HepG2 (cell line): Measurements from ENCODE around the gene ZKSCAN8. TPM values are rescaled to one million over a fixed set of nuclear protein-coding genes. Genes with fewer than 3 reads are reported as not detected.

Source experiments
- ASH2L ChIP-seq: fragments of 300-600, 200-600 bp; sonication (generic); IDR thresholded peaks from 2 replicates; pipeline ENCODE4 v1.7.0; 2017; ENCODE audit warnings: low read depth, mild to moderate bottlenecking, moderate library complexity, mixed read lengths, low read length; ENCODE audit not compliant: insufficient read length
- CHCHD3 ChIP-seq: sonication (generic); formaldehyde crosslinking; IDR thresholded peaks from 2 replicates; pipeline ENCODE4 v1.8.0; 2022; ENCODE audit warnings: mild to moderate bottlenecking, missing genetic modification reagents, moderate library complexity
- FOXC1 ChIP-seq: sonication (generic); formaldehyde crosslinking; IDR thresholded peaks from 2 replicates; pipeline ENCODE4 v1.8.0; 2022; ENCODE audit warnings: mild to moderate bottlenecking, missing genetic modification reagents, borderline replicate concordance
- HNRNPL ChIP-seq: fragments of 200-400 bp; formaldehyde crosslinking; IDR thresholded peaks from 2 replicates; pipeline ENCODE4 v1.6.1; 2017; ENCODE audit warnings: mild to moderate bottlenecking, low read depth, low read length
- KDM3A ChIP-seq: IDR thresholded peaks from 2 replicates; pipeline ENCODE4 v1.6.1; 2018; ENCODE audit warnings: low read depth, missing compliant biosample characterization
- KLF6 ChIP-seq: IDR thresholded peaks from 2 replicates; pipeline ENCODE4 v1.8.0; 2016; ENCODE audit warnings: missing biosample characterization, missing genetic modification reagents
- MYNN ChIP-seq: sonication (generic); formaldehyde crosslinking; IDR thresholded peaks from 2 replicates; pipeline ENCODE4 v1.4.0; 2020; ENCODE audit warnings: mild to moderate bottlenecking, low read depth, missing genetic modification reagents
- SIX1 ChIP-seq: sonication (generic); formaldehyde crosslinking; IDR thresholded peaks from 2 replicates; pipeline ENCODE4 v1.4.0; 2020; ENCODE audit warnings: missing genetic modification reagents, borderline replicate concordance
- SMAD1 ChIP-seq: sonication (generic); formaldehyde crosslinking; IDR thresholded peaks from 2 replicates; pipeline ENCODE4 v1.4.0; 2020; ENCODE audit warnings: missing genetic modification reagents, low read depth, mild to moderate bottlenecking, borderline replicate concordance
- SMC3 ChIP-seq: IDR thresholded peaks from 2 replicates; pipeline ENCODE4 v1.6.1; 2011; ENCODE audit warnings: low read length, improper control_type of control experiment
- SRSF9 ChIP-seq: fragments of 200-400 bp; formaldehyde crosslinking; IDR thresholded peaks from 2 replicates; pipeline ENCODE4 v1.6.1; 2018; ENCODE audit warnings: borderline replicate concordance, mild to moderate bottlenecking, low read depth, low read length; ENCODE audit not compliant: insufficient read depth, poor library complexity, severe bottlenecking
- TAF1 ChIP-seq: sonication (generic); formaldehyde crosslinking; IDR thresholded peaks from 2 replicates; pipeline ENCODE4 v1.4.0; 2020; ENCODE audit warnings: missing genetic modification reagents
- TARDBP ChIP-seq: sonication (generic); formaldehyde crosslinking; IDR thresholded peaks from 2 replicates; pipeline ENCODE4 v1.8.0; 2022; ENCODE audit warnings: mild to moderate bottlenecking, missing genetic modification reagents
- TMF1 ChIP-seq: sonication (generic); formaldehyde crosslinking; IDR thresholded peaks from 2 replicates; pipeline ENCODE4 v1.8.1; 2022; ENCODE audit warnings: low read depth, missing genetic modification reagents
- ZNF546 ChIP-seq: sonication (generic); formaldehyde crosslinking; conservative IDR thresholded peaks from 2 replicates; pipeline ENCODE4 v1.8.1; 2023; ENCODE audit warnings: mild to moderate bottlenecking, missing genetic modification reagents
- ZNF674 ChIP-seq: sonication (generic); formaldehyde crosslinking; IDR thresholded peaks from 2 replicates; pipeline ENCODE4 v1.5.0; 2020; ENCODE audit warnings: low read depth, mild to moderate bottlenecking, missing genetic modification reagents
- polyA plus RNA-seq, 8 experiments: library from polyadenylated mRNA; depleted of rRNA in 3 of 8; stranded (reverse) in 7 of 8; unstranded in 1 of 8; fragments of >200 nt; fragmentation: Illumina TruSeq in 4 of 8; extraction: Trizol in 4 of 8; gene quantifications; 2 replicates each; pipeline versions ENCODE4 v1.2.1 to v1.2.3, GENCODE V29; 2011 to 2016; ENCODE audit warnings: low read depth in 4 of 8, missing spikeins in 1 of 8, mixed read lengths in 1 of 8; ENCODE audit not compliant: insufficient read depth in 1 of 8
- total RNA-seq, 5 experiments: library from RNA; depleted of rRNA; stranded (reverse); fragments of >200 nt; fragmentation: Illumina TruSeq; extraction: Trizol; gene quantifications; 2 replicates each; pipeline ENCODE4 v1.2.3, GENCODE V29; 2016; ENCODE audit warnings: low read depth in 1 of 5
- TF ChIP-seq, protein P1 (sequence below): sonication (generic); formaldehyde crosslinking; IDR thresholded peaks from 2 replicates; pipeline ENCODE4 v1.4.0; 2020; ENCODE audit warnings: mild to moderate bottlenecking, missing genetic modification reagents
- TF ChIP-seq, protein P2 (sequence below): sonication (generic); formaldehyde crosslinking; IDR thresholded peaks from 2 replicates; pipeline ENCODE4 v1.4.0; 2020; ENCODE audit warnings: missing genetic modification reagents, borderline replicate concordance
- TF ChIP-seq, protein P3 (sequence below): sonication (generic); formaldehyde crosslinking; IDR thresholded peaks from 2 replicates; pipeline ENCODE4 v1.8.1; 2022; ENCODE audit warnings: mild to moderate bottlenecking, missing genetic modification reagents
- TF ChIP-seq, protein P4 (sequence below): sonication (generic); formaldehyde crosslinking; IDR thresholded peaks from 2 replicates; pipeline ENCODE4 v1.4.0; 2020; ENCODE audit warnings: missing genetic modification reagents, borderline replicate concordance
- TF ChIP-seq, protein P5 (sequence below): sonication (generic); formaldehyde crosslinking; IDR thresholded peaks from 2 replicates; pipeline ENCODE4 v1.4.0; 2020; ENCODE audit warnings: mild to moderate bottlenecking, missing genetic modification reagents
- TF ChIP-seq, protein P6 (sequence below): sonication (generic); formaldehyde crosslinking; IDR thresholded peaks from 2 replicates; pipeline ENCODE4 v1.8.1; 2023; ENCODE audit warnings: mild to moderate bottlenecking, missing genetic modification reagents, borderline replicate concordance

Gene ZKSCAN8
- total and polyA plus RNA-seq, 2 of the 13 experiments (the other 11 are each of a cell fraction or from before 2014, with no cell fraction given) = 12.4 to 20.9 TPM

DNA sequence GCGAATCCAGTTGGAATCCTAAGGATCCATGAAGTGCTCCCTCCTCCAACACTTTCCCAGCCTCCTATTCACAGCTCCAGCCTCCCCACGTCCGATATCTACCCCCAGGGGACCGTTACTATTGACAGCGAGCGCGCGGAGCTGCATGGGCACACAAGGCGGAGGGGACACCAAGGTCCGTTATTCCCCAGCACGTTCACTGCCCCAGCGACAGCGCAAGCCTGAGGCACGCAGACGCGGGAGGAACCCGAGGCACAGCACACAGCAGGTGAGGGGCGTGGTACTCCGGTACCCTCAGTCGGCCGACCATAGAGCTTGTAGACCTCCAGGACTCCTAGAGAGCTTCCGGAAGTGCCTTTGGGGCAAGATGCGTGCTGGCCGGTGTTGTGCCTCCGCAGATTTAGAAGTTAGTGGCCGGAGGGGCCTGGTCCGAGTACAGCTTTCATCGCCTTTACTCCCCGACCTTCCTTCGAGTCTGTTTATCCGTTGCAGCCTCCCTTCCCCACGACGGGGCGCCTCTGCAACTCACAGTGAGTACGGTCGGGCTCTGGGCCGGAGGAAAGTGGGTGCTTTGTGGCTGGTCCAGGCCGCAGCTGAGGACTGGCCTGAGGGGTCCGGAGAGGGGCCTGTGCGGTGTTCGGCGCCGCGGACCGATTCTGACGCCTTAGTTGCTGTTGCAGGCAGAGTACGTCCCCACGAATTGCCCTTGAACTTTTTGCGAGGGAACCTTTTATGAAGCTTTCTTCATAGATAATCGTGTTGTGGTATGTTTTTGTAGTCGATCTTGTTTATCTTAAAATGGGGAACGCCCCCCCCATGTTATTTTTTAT lies at the start of gene ZKSCAN8 (continued):
- TF ChIP-seq ASH2L (peak; percentile 98), MYNN (CRISPR knock-in tag) (peak; percentile 91; the same call in 1 of the 2 replicates), TMF1 (CRISPR knock-in tag) (no peak), SMC3 (no peak), TAF1 (CRISPR knock-in tag) (peak; percentile 97), SRSF9 (no peak), KLF6 (CRISPR knock-in tag) (peak; percentile 94; the same call in 1 of the 2 replicates), ZNF546 (CRISPR knock-in tag) (peak; percentile 75; the same call in 1 of the 2 replicates), ZNF674 (CRISPR knock-in tag) (0 out of 2 replicates have a peak, but pooled peaks have one; percentile 48), SMAD1 (CRISPR knock-in tag) (peak; percentile 98), HNRNPL (peak; percentile 74), TARDBP (peak; percentile 97), FOXC1 (CRISPR knock-in tag) (peak; percentile 99), SIX1 (CRISPR knock-in tag) (no peak), CHCHD3 (CRISPR knock-in tag) (no peak), KDM3A (peak; percentile 96)
- TF ChIP-seq, protein P1, sequence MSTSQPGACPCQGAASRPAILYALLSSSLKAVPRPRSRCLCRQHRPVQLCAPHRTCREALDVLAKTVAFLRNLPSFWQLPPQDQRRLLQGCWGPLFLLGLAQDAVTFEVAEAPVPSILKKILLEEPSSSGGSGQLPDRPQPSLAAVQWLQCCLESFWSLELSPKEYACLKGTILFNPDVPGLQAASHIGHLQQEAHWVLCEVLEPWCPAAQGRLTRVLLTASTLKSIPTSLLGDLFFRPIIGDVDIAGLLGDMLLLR (CRISPR knock-in tag) = peak; percentile 87
- TF ChIP-seq, protein P2, sequence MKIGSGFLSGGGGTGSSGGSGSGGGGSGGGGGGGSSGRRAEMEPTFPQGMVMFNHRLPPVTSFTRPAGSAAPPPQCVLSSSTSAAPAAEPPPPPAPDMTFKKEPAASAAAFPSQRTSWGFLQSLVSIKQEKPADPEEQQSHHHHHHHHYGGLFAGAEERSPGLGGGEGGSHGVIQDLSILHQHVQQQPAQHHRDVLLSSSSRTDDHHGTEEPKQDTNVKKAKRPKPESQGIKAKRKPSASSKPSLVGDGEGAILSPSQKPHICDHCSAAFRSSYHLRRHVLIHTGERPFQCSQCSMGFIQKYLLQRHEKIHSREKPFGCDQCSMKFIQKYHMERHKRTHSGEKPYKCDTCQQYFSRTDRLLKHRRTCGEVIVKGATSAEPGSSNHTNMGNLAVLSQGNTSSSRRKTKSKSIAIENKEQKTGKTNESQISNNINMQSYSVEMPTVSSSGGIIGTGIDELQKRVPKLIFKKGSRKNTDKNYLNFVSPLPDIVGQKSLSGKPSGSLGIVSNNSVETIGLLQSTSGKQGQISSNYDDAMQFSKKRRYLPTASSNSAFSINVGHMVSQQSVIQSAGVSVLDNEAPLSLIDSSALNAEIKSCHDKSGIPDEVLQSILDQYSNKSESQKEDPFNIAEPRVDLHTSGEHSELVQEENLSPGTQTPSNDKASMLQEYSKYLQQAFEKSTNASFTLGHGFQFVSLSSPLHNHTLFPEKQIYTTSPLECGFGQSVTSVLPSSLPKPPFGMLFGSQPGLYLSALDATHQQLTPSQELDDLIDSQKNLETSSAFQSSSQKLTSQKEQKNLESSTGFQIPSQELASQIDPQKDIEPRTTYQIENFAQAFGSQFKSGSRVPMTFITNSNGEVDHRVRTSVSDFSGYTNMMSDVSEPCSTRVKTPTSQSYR (CRISPR knock-in tag) = peak; percentile 51; the same call in 1 of the 2 replicates
- TF ChIP-seq, protein P3, sequence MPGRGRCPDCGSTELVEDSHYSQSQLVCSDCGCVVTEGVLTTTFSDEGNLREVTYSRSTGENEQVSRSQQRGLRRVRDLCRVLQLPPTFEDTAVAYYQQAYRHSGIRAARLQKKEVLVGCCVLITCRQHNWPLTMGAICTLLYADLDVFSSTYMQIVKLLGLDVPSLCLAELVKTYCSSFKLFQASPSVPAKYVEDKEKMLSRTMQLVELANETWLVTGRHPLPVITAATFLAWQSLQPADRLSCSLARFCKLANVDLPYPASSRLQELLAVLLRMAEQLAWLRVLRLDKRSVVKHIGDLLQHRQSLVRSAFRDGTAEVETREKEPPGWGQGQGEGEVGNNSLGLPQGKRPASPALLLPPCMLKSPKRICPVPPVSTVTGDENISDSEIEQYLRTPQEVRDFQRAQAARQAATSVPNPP (CRISPR knock-in tag) = peak; percentile 74
- TF ChIP-seq, protein P4, sequence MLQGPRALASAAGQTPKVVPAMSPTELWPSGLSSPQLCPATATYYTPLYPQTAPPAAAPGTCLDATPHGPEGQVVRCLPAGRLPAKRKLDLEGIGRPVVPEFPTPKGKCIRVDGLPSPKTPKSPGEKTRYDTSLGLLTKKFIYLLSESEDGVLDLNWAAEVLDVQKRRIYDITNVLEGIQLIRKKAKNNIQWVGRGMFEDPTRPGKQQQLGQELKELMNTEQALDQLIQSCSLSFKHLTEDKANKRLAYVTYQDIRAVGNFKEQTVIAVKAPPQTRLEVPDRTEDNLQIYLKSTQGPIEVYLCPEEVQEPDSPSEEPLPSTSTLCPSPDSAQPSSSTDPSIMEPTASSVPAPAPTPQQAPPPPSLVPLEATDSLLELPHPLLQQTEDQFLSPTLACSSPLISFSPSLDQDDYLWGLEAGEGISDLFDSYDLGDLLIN = peak; percentile 18; the same call in 1 of the 2 replicates
- TF ChIP-seq, protein P5, sequence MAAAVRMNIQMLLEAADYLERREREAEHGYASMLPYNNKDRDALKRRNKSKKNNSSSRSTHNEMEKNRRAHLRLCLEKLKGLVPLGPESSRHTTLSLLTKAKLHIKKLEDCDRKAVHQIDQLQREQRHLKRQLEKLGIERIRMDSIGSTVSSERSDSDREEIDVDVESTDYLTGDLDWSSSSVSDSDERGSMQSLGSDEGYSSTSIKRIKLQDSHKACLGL (CRISPR knock-in tag) = peak; percentile 94
- TF ChIP-seq, protein P6, sequence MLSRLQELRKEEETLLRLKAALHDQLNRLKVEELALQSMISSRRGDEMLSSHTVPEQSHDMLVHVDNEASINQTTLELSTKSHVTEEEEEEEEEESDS (CRISPR knock-in tag) = no peak
